ENCODE measurements around the gene FMO3.

FMO3 gene

DNA sequence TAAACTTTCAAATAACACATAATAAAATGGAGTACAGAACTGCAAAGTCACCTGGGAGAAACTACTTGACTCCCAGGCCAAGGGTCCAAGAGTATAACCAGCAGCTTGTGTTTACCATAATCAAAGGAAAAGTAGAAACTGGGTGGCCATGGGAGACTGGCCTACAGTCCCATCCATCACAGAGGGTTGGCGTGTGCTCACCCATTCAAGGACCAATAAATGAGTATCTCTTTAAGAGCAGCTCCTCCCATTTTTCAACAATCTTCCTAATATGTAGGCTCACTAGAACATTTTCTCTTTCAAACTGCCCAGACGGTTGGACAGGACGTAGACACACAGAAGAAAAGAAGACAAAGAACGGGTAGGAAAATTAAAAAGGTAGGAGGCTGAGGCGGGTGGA is at the start of gene FMO3:
TSS of gene FMO3 (plus strand) at position 302 of the 400 bp plus-strand sequence. CDS start 1,754 bp downstream, outside the sequence.
- DNase-seq: no peak

DNA sequence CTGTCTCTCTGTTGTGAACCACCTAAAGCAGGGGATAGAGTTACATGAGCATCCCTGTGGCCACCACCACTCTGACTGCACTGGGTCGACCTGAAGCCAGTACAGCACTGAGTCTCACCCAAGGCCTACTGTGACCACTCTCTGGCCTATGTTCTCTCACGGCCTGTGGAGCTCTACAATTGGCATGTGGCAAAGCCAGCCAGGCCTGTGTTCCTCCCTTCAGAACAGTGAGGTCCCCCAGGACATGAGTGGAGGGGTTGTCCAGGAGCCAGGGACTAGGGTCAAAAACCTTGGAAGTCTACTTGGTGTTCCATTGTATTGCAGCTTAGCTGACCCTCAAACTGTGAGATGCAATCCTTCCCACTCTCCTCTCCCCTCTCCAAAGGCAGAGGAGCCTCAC is 42.7 kb upstream of the FMO3 start:
- no peak for DNase-seq

DNA sequence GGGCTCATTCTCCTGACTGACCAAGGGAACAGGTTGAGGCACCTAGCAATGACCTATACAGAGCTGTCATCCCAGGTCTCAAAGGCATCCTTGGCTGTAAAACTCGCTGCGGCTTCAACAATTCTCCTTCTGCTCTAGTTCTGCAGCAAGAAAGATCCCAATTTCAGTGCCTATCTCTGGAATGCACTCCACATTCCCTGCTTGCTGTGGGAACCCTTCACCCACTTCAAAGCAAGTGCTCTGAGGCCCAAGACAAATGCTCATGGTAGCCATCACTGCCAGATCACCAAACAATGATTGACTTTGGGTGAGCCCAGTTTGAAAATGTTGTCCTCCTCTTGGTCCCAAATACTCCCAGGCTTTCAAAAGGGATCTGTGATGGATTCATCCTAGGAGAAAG is 37.7 kb upstream of the FMO3 start:
- DNase-seq: no peak

DNA sequence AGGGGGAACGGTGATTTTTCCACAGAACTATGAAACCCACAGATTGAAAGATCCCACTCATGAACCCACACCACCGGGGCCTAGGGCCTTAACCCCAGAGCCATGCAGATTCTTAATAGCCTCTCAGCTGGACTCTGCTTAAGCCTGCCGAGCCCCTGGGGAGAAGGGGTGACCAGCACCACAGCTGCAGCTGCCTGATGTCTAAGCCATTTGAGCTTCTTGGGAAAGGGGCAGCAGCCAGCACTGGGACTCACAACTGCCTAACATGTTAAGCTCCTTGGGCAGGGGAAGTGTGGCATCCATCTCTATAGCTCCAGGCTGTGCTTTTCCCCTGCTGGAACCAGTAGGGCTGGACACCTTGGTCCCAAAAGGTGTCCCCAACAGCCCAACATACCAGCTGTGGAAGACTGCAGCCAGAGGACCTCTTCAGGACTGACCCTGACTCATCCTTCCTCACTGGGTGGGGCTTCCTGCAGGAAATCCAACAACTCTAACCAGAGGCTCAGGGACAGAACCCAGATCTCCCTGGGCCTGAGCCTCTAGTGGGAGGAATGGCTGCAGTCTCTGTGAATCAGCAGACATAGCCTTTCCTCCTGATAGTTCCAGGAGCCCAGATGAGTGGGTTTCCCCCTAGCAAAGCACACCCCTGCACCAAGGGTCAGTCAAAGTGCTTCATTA is 34.6 kb upstream of the FMO3 start:
- DNase-seq: no peak

DNA sequence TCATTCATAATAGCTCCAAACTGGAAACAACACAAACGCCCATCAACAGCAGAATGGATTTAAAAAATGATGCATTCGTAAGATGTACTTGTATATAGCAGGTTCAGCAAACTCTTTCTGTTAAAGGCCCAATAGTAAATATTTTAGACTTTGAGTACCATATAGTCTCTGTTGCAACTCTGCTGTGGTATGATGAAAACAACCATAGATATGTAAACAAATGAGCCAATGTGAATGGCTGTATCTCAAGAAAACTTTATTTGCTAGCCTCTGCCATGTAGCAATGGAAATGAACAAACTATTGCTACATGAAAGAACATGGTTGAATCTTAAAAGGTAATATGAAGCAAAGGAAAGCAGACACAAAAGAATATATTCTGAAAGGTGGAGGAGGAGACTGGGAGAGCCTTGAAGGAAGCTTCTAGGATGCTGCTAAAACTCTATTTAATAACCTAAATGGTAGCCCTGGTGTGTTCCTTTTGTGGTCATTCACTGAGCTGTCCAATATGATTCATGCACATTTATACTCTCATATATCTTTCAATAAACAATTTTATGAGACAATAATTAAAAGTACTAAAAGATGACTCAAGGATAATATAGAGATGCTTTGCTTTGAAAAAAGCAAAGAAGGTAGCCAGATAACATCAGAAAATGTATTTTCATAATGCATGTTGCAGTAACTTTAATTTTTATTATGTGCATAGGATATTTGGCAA is 29.1 kb upstream of the FMO3 start:
- DNase-seq: no peak

DNA sequence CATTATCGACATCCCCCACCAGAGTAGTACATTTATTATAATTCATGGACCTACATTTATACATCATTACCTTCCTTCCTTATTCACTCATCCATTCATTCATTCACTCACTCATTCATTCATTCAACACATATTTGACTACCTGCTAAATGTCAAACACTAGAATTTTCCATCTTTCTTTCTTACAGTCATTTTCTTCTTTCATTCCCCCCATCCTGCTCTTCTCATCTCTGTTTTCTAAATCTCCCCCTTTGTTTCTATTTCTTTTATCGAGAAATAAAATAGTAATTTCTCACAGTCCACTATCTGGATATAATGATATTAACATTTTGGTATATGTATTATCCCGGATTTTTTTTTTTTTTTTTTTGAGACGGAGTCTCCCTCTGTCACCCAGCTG is 27.8 kb upstream of the FMO3 start:
- no peak for DNase-seq

DNA sequence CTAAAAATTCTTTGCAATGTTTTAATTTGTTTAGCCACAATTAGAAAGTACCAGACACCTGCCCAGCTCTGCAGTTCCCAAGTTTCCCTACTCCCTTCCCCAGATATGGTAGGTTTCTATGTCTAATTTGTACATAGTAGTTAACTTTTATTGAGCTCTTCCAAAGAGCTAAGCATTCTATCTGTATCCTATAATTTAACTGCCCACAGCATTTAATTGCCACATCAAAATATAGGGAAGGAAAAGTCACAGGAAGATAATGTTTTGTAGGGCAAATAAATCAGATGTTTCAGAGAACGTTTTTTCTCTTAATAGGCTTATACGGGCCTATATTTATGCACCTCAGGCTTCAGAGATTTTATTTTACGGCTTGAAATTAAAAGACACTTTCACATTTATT is 15.7 kb upstream of the FMO3 start:
- no peak for DNase-seq

DNA sequence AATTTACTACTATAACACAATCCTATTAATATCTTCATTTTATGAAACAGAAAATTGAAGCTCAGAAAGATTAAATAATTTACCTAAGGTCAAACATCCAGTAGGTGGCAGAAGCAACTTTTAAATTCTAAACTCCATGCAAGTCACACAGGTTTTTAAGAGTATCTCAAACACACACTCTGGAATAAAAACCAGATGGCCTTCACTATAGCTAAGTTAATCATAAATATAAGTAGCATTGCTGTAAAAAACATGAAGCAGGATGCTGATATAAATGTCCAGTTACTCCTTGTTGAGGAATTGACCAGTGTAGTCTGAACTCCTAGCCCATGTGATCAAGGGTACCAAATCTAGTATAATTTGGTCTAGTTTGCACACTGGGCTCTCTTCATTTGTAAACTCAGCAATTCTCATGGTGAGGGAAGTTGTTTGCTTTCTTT is 9.4 kb upstream of the FMO3 start:
- DNase-seq: peak; percentile 4

DNA sequence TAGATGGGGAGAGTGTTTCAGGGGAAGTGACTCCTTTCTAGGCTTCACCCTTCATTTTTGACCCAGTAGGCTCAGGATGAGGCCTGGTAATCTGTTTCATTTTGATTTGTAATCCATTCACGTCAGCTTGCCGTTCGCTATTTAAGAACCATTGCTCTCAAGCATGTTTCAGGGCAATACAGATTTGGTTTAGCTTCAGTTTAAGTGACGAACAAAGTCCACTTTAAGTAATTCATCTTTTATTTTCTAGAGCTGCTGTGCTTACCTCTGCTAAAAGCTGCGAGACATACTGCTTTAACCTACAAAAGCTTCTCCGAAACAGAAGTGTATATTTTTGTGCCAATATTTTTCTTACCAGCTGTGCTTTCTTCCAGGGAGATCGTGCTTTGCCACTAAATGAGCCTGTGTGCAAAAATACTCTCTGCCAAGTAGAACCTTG is 8.9 kb upstream of the FMO3 start:
- no peak for DNase-seq

DNA sequence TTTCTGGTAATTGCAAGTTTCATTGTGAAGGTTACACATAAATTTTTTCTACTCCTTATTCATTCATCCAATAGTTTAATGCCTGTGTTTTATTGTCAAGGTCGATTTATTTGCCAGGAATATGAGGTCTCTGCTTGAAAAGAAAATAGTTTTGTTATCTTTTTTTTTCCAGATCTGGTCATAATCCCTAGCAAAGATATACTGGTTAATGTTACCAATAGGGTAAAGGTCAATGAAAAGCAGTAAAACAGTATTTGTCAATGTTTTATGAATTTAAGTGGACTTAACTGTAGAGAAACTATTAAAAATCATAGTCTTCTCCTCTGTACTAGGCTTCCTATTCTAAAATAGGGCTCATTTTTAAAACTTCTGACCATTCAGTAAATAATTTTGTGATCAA is 8.1 kb upstream of the FMO3 start:
- DNase-seq: no peak

DNA sequence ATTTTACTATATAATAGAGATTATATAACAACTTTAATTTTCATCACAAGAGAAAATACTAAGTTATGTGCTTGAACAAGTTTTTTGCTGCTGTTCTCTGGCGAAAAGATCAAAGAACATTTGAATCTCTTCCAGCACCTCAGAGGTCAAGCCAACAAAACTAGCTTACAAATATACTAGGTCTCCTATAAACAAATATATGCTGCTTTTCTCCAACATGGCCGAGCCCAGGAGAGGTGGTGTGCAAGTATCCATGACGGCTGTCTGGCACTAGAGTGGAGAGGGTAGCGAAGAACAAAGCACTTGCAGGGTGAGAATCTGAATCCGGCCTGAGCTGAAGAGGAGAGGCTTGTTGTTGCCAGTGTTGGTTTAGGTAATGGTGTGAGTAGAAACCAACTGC is 7.5 kb upstream of the FMO3 start:
- DNase-seq: no peak

DNA sequence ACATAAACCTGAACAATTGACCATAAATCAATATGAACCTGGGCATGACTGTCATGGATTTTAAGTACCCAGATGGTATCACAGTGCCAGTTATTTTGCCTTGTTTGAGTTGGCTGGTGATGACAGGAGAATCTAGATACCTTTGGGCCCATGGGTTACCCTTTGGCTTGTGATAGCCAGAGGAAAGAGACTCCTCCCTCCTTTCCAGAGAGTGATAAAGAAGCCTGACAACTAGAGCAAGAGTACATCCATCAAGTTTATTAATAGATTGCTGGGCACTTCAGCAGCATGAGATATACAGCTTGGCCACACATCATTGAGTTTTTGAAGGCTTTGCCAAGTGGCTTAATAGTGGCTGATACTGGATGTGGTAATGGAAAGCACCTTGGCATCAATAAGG is 6.6 kb upstream of the FMO3 start:
- no peak for DNase-seq

DNA sequence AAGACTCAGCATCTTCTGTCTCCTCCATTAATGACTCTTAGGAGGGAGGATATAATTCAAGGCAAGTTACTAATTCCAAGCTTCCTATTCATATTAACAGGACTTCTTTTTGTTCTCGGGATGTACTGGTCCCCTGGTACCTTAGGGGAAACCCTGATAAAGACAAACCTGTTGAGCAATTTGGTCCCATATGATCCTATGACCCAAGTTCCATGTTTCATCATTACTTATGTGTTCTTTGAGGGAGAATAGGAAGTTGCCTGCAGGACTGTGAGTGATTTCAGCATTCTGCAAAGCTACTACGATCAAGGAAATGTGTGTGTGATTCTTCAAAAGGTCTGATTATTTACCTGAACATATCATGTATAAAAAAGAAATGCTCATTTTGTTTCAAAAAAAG is 5.8 kb upstream of the FMO3 start:
- DNase-seq: no peak

DNA sequence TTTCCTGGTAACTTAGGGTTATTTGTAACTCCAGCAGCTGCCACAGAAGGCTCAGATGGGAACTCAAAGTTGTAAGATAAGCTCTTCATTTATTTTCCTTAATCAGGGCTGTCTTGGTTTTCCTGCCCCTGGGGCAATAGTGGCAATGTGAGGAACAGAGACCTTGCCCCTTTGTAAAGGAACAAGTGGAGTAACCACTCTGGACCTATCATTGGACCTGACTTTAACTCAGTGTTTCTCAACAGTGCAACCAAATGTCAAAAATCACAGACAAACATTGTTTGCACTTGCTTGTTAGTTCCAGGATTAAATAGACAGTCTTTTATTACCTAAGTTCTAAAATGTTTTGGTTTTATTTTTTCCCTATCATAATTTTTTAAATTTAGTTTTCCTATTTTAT is 2.8 kb upstream of the FMO3 start:
- no peak for DNase-seq

DNA sequence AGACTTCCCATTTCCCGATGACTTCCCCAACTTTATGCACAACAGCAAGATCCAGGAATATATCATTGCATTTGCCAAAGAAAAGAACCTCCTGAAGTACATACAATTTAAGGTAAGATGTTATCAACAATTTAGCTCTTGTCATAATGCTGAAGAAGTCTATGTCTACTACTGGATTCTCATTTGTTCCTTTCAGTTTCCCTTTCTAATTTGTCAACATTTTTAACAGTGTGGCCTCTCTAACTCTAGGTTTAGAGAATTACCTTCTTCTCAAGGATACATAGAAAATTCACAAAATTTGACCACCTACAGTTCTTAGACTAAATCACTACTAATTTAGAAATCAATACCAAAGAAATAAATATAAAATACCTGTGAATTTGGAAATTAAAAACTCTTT is 13.2 kb downstream of the FMO3 start:
- DNase-seq: no peak

DNA sequence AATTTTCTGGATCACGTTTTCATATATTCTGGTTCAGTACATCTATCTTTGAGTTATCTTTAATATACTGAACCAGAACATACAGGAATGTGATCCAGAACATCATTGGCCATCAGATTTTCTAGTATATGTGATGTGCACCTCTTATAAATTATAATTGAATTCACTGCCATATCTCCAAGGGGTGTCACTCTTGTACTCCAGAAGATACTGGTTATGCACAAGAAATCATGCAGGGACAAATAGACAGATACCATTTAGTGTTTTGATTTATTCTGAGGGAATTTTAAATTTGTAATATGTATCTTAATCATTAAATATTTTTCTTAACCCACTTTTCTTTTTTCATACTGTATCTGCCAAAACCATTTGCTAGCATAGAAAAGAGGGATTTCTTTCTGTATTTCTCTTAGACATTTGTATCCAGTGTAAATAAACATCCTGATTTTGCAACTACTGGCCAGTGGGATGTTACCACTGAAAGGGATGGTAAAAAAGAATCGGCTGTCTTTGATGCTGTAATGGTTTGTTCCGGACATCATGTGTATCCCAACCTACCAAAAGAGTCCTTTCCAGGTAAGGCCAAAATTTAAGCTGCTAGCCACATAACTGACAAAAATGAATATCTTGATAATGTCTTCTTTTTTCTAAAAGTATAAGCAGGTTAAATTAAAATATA is 16.7 kb downstream of the FMO3 start:
- no peak for DNase-seq

DNA sequence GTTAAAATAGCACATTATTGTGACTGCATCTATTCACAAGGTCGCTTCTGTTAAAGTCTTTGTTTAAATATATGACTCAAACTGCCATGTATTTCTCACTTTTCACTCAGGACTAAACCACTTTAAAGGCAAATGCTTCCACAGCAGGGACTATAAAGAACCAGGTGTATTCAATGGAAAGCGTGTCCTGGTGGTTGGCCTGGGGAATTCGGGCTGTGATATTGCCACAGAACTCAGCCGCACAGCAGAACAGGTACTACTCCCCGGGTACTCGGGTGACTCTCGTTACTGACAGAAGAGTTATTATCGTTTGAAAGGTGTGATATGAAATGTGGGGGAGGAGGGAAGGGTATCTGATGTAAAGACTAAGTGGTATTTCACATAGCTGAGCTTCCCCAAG is 17.3 kb downstream of the FMO3 start:
- no peak for DNase-seq

DNA sequence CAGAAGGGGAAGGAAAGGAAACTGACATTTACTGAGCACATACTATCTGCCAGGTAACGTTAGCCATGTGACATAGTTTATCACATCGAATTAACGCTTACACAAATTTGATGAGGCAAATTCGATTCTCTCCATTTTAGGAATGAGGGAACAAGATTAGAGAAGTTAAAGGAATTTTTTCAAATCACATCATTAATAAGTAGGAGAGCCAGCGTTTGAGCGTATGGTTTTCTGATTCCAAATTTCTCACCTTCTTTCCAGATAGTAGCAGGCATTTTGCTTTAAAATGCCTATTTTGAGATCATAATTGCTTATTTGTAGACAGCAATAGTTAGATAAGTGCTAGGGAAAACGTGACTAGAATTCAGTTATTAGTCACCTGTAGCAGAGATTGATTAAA is 19.3 kb downstream of the FMO3 start:
- DNase-seq: no peak

DNA sequence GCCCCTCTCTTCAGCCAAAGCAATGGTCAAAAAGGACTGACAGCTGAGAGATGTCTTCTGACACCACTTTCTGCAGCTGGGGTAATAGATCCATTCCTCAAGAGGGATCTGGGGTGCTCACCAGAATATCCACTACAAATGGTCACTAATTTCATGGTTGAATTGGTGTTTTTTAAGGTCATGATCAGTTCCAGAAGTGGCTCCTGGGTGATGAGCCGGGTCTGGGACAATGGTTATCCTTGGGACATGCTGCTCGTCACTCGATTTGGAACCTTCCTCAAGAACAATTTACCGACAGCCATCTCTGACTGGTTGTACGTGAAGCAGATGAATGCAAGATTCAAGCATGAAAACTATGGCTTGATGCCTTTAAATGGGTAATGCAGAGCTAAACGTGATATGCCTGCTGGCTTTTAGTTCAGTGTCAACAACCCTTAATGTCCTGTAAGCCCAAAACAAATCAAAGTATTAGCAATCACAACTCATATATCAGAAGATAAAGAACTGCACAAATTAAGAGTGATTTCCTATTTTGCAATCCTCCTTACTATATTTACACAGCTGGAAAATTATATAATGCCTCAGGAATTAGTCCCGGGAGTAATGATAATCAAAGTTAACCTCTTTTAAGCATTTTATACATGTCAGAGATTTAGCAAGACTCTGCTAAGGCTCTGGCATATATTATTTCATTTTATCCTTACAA is 20.1 kb downstream of the FMO3 start:
- no peak for DNase-seq

DNA sequence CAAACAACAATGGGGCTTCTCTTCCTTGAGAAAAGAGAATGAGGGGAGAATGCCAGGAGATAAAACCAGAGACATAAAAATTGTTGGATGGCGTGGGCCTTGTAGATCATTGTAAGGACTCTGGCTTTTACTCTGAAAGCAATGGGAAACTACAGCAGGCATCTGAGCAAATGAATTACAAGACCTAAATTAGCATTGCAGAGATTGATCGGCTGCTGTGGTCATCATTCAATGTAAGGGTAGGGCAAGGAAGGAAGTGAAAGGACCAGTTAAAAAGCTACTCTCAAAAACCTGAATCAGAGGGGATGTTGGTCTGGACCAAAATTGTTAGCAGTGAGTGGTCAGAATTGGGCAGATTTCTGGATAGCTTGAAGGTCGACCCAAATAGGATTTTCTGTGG is 21.4 kb downstream of the FMO3 start:
- no peak for DNase-seq

DNA sequence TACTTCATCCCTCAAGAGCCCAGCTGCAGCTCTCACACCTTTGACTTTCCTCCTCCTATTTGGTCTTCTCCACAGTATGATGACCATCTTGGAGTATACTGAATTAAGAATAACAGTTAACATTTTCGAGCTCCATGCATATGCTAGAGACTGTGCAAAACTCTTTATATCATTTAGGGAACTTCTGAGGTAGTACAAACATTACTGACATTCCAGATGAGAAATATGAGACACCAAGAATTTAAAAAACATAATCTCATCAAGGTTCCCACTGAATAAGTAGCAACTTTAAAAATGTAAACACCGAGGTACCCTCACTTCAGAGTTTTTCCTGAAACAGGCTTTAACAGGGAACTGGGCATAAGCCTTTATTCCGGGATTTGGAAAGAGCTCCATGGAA is 22.7 kb downstream of the FMO3 start:
- no peak for DNase-seq

DNA sequence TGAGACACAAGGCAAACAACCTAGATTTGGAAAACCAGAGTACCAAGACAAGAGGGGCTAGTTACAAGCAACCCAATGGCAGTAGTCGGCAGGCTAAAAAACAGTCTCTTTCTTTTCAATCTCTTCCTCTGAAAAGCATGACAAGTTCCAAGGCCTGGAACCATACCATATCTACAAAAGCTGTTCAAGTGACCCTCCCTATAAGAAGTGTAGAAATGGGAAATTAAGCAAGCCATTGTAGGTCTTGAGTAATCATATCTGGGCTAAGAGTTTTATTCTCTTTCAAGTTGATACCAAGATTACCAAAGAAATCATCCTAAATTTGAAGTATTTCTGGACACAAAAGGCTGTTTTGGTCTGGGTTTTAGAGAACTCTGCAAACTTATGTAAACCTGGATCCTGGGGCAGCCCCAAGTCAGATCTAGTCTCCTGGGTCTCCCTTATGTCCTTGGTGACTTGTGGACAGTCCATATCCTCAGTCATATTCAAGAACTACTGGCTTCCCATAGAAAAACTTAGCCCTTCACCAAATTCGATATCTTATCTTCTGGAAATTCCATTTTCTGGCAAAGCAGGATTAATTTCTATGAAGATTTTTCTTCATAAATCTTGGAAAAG is 24.7 kb downstream of the FMO3 start:
- no peak for DNase-seq

DNA sequence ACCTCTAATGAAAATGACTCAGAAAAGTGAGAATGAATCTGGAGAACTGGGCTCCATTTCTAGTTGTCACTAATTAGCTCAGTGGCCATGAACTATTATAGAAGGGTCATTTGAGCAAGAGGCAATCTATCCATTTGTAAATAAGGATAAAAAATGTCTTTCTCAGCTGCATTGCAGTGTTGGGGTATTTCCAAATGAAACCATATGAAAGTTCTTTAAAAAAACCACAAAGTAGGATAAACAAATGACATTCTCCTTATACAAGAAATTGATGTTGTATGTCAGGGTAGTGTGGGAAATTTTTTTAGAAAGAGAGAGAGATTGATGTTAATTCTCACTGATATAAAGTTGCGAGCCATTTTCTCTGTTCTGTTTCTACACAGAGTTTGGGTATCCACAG is 26.0 kb downstream of the FMO3 start:
- DNase-seq: no peak
